ENCODE measurements around the gene PITRM1. TPM values are rescaled to one million over a fixed set of nuclear protein-coding genes. Genes with fewer than 3 reads are reported as not detected.

The PITRM1 gene
- total RNA-seq, 1 donor from 2014 or later = 80.4 TPM

- H3K4me2 ChIP-seq (ENCODE audit: low read length) = no peak overlapping the region
- no peaks in the 10 kb centered on the region for H3K9me3 ChIP-seq (ENCODE audit: insufficient read depth, low read depth, low read length)
- Mint-ChIP-seq H3K27ac (ENCODE audit: unreplicated experiment) (no peak overlapping the region), H3K27me3 (ENCODE audit: low read depth, unreplicated experiment) (no peaks in the 10 kb centered on the region), H3K4me3 (ENCODE audit: unreplicated experiment) (no peak overlapping the region), H3K36me3 (ENCODE audit: low read depth, unreplicated experiment) (peaks cover 24% of the 10 kb centered on the region), H3K4me1 (ENCODE audit: low read depth, unreplicated experiment) (no peaks in the 10 kb centered on the region), H3K9me3 (ENCODE audit: unreplicated experiment) (no peaks in the 10 kb centered on the region)
- peaks cover 84% of the 10 kb centered on the region for H3K36me3 ChIP-seq (ENCODE audit: insufficient read depth, low read length)
- H3K27me3 ChIP-seq (ENCODE audit: insufficient read depth, low read length) = no peaks in the 10 kb centered on the region
- DNase-seq (ENCODE audit: low read depth) (no peak), FAIRE-seq (no peak)
- no peak overlapping the region for H3K27ac ChIP-seq (ENCODE audit: low read depth, low read length)
- TF ChIP-seq EZH2 (IDR thresholded peaks at IDR 0.05; ENCODE audit: insufficient read depth, low read length) (no peak), CTCF (IDR thresholded peaks at IDR 0.05; ENCODE audit: insufficient read depth, low read depth, low read length) (no peak)
- no peak overlapping the region for H3K9ac ChIP-seq (ENCODE audit: low read length)
- H3K4me3 ChIP-seq (ENCODE audit: insufficient read depth, low read depth, low read length) = no peak overlapping the region
- peaks cover 18% of the 10 kb centered on the region for H4K20me1 ChIP-seq (ENCODE audit: insufficient read depth, low read length)
- H3K79me2 ChIP-seq (ENCODE audit: insufficient read depth, low read length) = no peaks in the 10 kb centered on the region
- H3K4me1 ChIP-seq (ENCODE audit: insufficient read depth, low read length) = no peaks in the 10 kb centered on the region
- H2AFZ ChIP-seq (ENCODE audit: low read depth, low read length) = no peak overlapping the region
Observed at GRCh38 chr10:3150366-3150765, 22.2 kb downstream of the PITRM1 start.

- no peak overlapping the region for H2AFZ ChIP-seq (ENCODE audit: low read depth, low read length)
- TF ChIP-seq CTCF (IDR thresholded peaks at IDR 0.05; ENCODE audit: insufficient read depth, low read depth, low read length) (no peak), EZH2 (IDR thresholded peaks at IDR 0.05; ENCODE audit: insufficient read depth, low read length) (no peak)
- Mint-ChIP-seq H3K9me3 (ENCODE audit: unreplicated experiment) (no peaks in the 10 kb centered on the region), H3K27me3 (ENCODE audit: low read depth, unreplicated experiment) (no peaks in the 10 kb centered on the region), H3K27ac (ENCODE audit: unreplicated experiment) (peak overlapping the region; percentile 72), H3K4me3 (ENCODE audit: unreplicated experiment) (no peak overlapping the region), H3K4me1 (ENCODE audit: low read depth, unreplicated experiment) (no peaks in the 10 kb centered on the region), H3K36me3 (ENCODE audit: low read depth, unreplicated experiment) (peaks cover 25% of the 10 kb centered on the region)
- H3K27me3 ChIP-seq (ENCODE audit: insufficient read depth, low read length) = no peaks in the 10 kb centered on the region
- no peaks in the 10 kb centered on the region for H3K79me2 ChIP-seq (ENCODE audit: insufficient read depth, low read length)
- no peaks in the 10 kb centered on the region for H3K4me1 ChIP-seq (ENCODE audit: insufficient read depth, low read length)
- H3K9ac ChIP-seq (ENCODE audit: low read length) = no peak overlapping the region
- FAIRE-seq = no peak
- H3K9me3 ChIP-seq (ENCODE audit: insufficient read depth, low read depth, low read length) = no peaks in the 10 kb centered on the region
- H3K27ac ChIP-seq (ENCODE audit: low read depth, low read length) = no peak overlapping the region
- H4K20me1 ChIP-seq (ENCODE audit: insufficient read depth, low read length) = peaks cover 18% of the 10 kb centered on the region
- no peak overlapping the region for H3K4me3 ChIP-seq (ENCODE audit: insufficient read depth, low read depth, low read length)
- H3K36me3 ChIP-seq (ENCODE audit: insufficient read depth, low read length) = peaks cover 84% of the 10 kb centered on the region
- H3K4me2 ChIP-seq (ENCODE audit: low read length) = no peak overlapping the region
- DNase-seq (ENCODE audit: low read depth) = no peak
Observed at GRCh38 chr10:3149918-3150317, 22.7 kb downstream of the PITRM1 start.

GRCh38 chr10:3148994-3149393 is 23.6 kb downstream of the PITRM1 start:
- H3K36me3 Mint-ChIP-seq (ENCODE audit: low read depth, unreplicated experiment) = peaks cover 26% of the 10 kb centered on the region
- no peak overlapping the region for H3K4me2 ChIP-seq (ENCODE audit: low read length)
- H3K27me3 ChIP-seq (ENCODE audit: insufficient read depth, low read length) = no peaks in the 10 kb centered on the region
- no peak for FAIRE-seq
- no peak overlapping the region for H3K27ac Mint-ChIP-seq (ENCODE audit: unreplicated experiment)
- no peak overlapping the region for H3K4me3 Mint-ChIP-seq (ENCODE audit: unreplicated experiment)
- H3K4me1 ChIP-seq (ENCODE audit: insufficient read depth, low read length) = no peaks in the 10 kb centered on the region
- peaks cover 15% of the 10 kb centered on the region for H4K20me1 ChIP-seq (ENCODE audit: insufficient read depth, low read length)
- no peaks in the 10 kb centered on the region for H3K79me2 ChIP-seq (ENCODE audit: insufficient read depth, low read length)
- no peak for DNase-seq (ENCODE audit: low read depth)
- no peaks in the 10 kb centered on the region for H3K4me1 Mint-ChIP-seq (ENCODE audit: low read depth, unreplicated experiment)
- H3K36me3 ChIP-seq (ENCODE audit: insufficient read depth, low read length) = peaks cover 84% of the 10 kb centered on the region
- H3K4me3 ChIP-seq (ENCODE audit: insufficient read depth, low read depth, low read length) = no peak overlapping the region
- H3K27me3 Mint-ChIP-seq (ENCODE audit: low read depth, unreplicated experiment) = no peaks in the 10 kb centered on the region
- H3K27ac ChIP-seq (ENCODE audit: low read depth, low read length) = no peak overlapping the region
- TF ChIP-seq CTCF (IDR thresholded peaks at IDR 0.05; ENCODE audit: insufficient read depth, low read depth, low read length) = no peak
- no peak for TF ChIP-seq EZH2 (IDR thresholded peaks at IDR 0.05; ENCODE audit: insufficient read depth, low read length)
- H3K9me3 ChIP-seq (ENCODE audit: insufficient read depth, low read depth, low read length) = no peaks in the 10 kb centered on the region
- no peak overlapping the region for H2AFZ ChIP-seq (ENCODE audit: low read depth, low read length)
- no peak overlapping the region for H3K9ac ChIP-seq (ENCODE audit: low read length)
- H3K9me3 Mint-ChIP-seq (ENCODE audit: unreplicated experiment) = no peaks in the 10 kb centered on the region

Measured in astrocyte (in vitro differentiated cells and primary cell).